ENCODE measurements around the gene FAM72D.
"Not testable (repeated sequence)": the region's sequence is repeated elsewhere in the genome, so short reads cannot be mapped to it uniquely, and the experiment has no call there.

The FAM72D gene

GRCh38 chr1:145071569-145071968 lies 24.2 kb upstream of the FAM72D start:
- H3K4me1 ChIP-seq (ENCODE audit: control insufficient read depth, insufficient read depth, low read length) = not testable (repeated sequence)

GRCh38 chr1:145074021-145074559 lies 21.7 kb upstream of the FAM72D start:
- not testable (repeated sequence) for H3K27me3 ChIP-seq (ENCODE audit: control insufficient read depth, insufficient read depth, low read length); H3K9me3 ChIP-seq (ENCODE audit: control insufficient read depth, low read length); H3K4me3 ChIP-seq (ENCODE audit: low read length); H3K9ac ChIP-seq (ENCODE audit: low read length); H3K4me1 ChIP-seq (ENCODE audit: control insufficient read depth, insufficient read depth, low read length); H3K36me3 ChIP-seq (ENCODE audit: control insufficient read depth, insufficient read depth, low read length)

More at GRCh38 chr1:145071569-145071968, 24.2 kb upstream of the FAM72D start:
- H3K36me3 ChIP-seq (ENCODE audit: control insufficient read depth, insufficient read depth, low read length); H3K9ac ChIP-seq (ENCODE audit: low read length); H3K9me3 ChIP-seq (ENCODE audit: control insufficient read depth, low read length); H3K4me3 ChIP-seq (ENCODE audit: low read length); H3K27me3 ChIP-seq (ENCODE audit: control insufficient read depth, insufficient read depth, low read length): not testable (repeated sequence)

- H3K9ac ChIP-seq (ENCODE audit: low read length); H3K4me3 ChIP-seq (ENCODE audit: low read length); H3K36me3 ChIP-seq (ENCODE audit: control insufficient read depth, insufficient read depth, low read length); H3K27me3 ChIP-seq (ENCODE audit: control insufficient read depth, insufficient read depth, low read length); H3K9me3 ChIP-seq (ENCODE audit: control insufficient read depth, low read length); H3K4me1 ChIP-seq (ENCODE audit: control insufficient read depth, insufficient read depth, low read length): not testable (repeated sequence)
These were observed 18.9 kb upstream of the FAM72D start for GRCh38 chr1:145076877-145077276.

GRCh38 chr1:145077872-145078786 lies 17.6 kb upstream of the FAM72D start:
- not testable (repeated sequence) for H3K4me3 ChIP-seq (ENCODE audit: low read length); H3K9ac ChIP-seq (ENCODE audit: low read length); H3K4me1 ChIP-seq (ENCODE audit: control insufficient read depth, insufficient read depth, low read length); H3K36me3 ChIP-seq (ENCODE audit: control insufficient read depth, insufficient read depth, low read length); H3K9me3 ChIP-seq (ENCODE audit: control insufficient read depth, low read length); H3K27me3 ChIP-seq (ENCODE audit: control insufficient read depth, insufficient read depth, low read length)

GRCh38 chr1:145078787-145079370 lies 16.9 kb upstream of the FAM72D start:
- H3K9me3 ChIP-seq (ENCODE audit: control insufficient read depth, low read length) = not testable (repeated sequence)

GRCh38 chr1:145079737-145080136 lies 16.0 kb upstream of the FAM72D start:
- H3K36me3 ChIP-seq (ENCODE audit: control insufficient read depth, insufficient read depth, low read length); H3K4me3 ChIP-seq (ENCODE audit: low read length); H3K4me1 ChIP-seq (ENCODE audit: control insufficient read depth, insufficient read depth, low read length); H3K9ac ChIP-seq (ENCODE audit: low read length); H3K9me3 ChIP-seq (ENCODE audit: control insufficient read depth, low read length); H3K27me3 ChIP-seq (ENCODE audit: control insufficient read depth, insufficient read depth, low read length): not testable (repeated sequence)

More at GRCh38 chr1:145078787-145079370, 16.9 kb upstream of the FAM72D start:
- not testable (repeated sequence) for H3K27me3 ChIP-seq (ENCODE audit: control insufficient read depth, insufficient read depth, low read length); H3K36me3 ChIP-seq (ENCODE audit: control insufficient read depth, insufficient read depth, low read length); H3K4me3 ChIP-seq (ENCODE audit: low read length); H3K4me1 ChIP-seq (ENCODE audit: control insufficient read depth, insufficient read depth, low read length); H3K9ac ChIP-seq (ENCODE audit: low read length)

GRCh38 chr1:145080193-145080592 lies 15.6 kb upstream of the FAM72D start:
- not testable (repeated sequence) for H3K9ac ChIP-seq (ENCODE audit: low read length); H3K27me3 ChIP-seq (ENCODE audit: control insufficient read depth, insufficient read depth, low read length); H3K36me3 ChIP-seq (ENCODE audit: control insufficient read depth, insufficient read depth, low read length); H3K4me3 ChIP-seq (ENCODE audit: low read length); H3K4me1 ChIP-seq (ENCODE audit: control insufficient read depth, insufficient read depth, low read length); H3K9me3 ChIP-seq (ENCODE audit: control insufficient read depth, low read length)

- not testable (repeated sequence) for H3K27me3 ChIP-seq (ENCODE audit: control insufficient read depth, insufficient read depth, low read length); H3K9me3 ChIP-seq (ENCODE audit: control insufficient read depth, low read length); H3K4me3 ChIP-seq (ENCODE audit: low read length); H3K9ac ChIP-seq (ENCODE audit: low read length); H3K36me3 ChIP-seq (ENCODE audit: control insufficient read depth, insufficient read depth, low read length); H3K4me1 ChIP-seq (ENCODE audit: control insufficient read depth, insufficient read depth, low read length)
These were observed 13.1 kb upstream of the FAM72D start for GRCh38 chr1:145082483-145083255.

- H3K9ac ChIP-seq (ENCODE audit: low read length); H3K9me3 ChIP-seq (ENCODE audit: control insufficient read depth, low read length); H3K27me3 ChIP-seq (ENCODE audit: control insufficient read depth, insufficient read depth, low read length); H3K4me1 ChIP-seq (ENCODE audit: control insufficient read depth, insufficient read depth, low read length); H3K4me3 ChIP-seq (ENCODE audit: low read length); H3K36me3 ChIP-seq (ENCODE audit: control insufficient read depth, insufficient read depth, low read length): not testable (repeated sequence)
These were observed 2.1 kb upstream of the FAM72D start for GRCh38 chr1:145093517-145094149.

GRCh38 chr1:145094655-145095211 lies 1.0 kb upstream of the FAM72D start:
- not testable (repeated sequence) for H3K36me3 ChIP-seq (ENCODE audit: control insufficient read depth, insufficient read depth, low read length); H3K9me3 ChIP-seq (ENCODE audit: control insufficient read depth, low read length); H3K4me3 ChIP-seq (ENCODE audit: low read length); H3K9ac ChIP-seq (ENCODE audit: low read length); H3K4me1 ChIP-seq (ENCODE audit: control insufficient read depth, insufficient read depth, low read length); H3K27me3 ChIP-seq (ENCODE audit: control insufficient read depth, insufficient read depth, low read length)

GRCh38 chr1:145101725-145102124 lies 6.0 kb downstream of the FAM72D start:
- H3K4me3 ChIP-seq (ENCODE audit: low read length); H3K4me1 ChIP-seq (ENCODE audit: control insufficient read depth, insufficient read depth, low read length); H3K27me3 ChIP-seq (ENCODE audit: control insufficient read depth, insufficient read depth, low read length): not testable (repeated sequence)

More at GRCh38 chr1:145101725-145102124, 6.0 kb downstream of the FAM72D start:
- H3K36me3 ChIP-seq (ENCODE audit: control insufficient read depth, insufficient read depth, low read length); H3K9ac ChIP-seq (ENCODE audit: low read length); H3K9me3 ChIP-seq (ENCODE audit: control insufficient read depth, low read length): not testable (repeated sequence)
